Measurements from ENCODE around the gene GUCY1A1. TPM values are rescaled to one million over a fixed set of nuclear protein-coding genes. Genes with fewer than 3 reads are reported as not detected.

Gene GUCY1A1
- total RNA-seq, 1 donor from 2014 or later: 3.7 TPM

- no peak for TF ChIP-seq CTCF (conservative IDR thresholded peaks at IDR 0.05; ENCODE audit: low read depth, low read length)
- no peak overlapping the region for H3K4me3 ChIP-seq (ENCODE audit: low read depth, low read length)
- peak; percentile 96 for DNase-seq (ENCODE audit: low read depth)
Measured at GRCh38 chr4:155745984-155746383, 79.3 kb downstream of the GUCY1A1 start.

- no peak for DNase-seq (ENCODE audit: low read depth)
- TF ChIP-seq CTCF (conservative IDR thresholded peaks at IDR 0.05; ENCODE audit: low read depth, low read length): no peak
- H3K4me3 ChIP-seq (ENCODE audit: low read depth, low read length): no peak overlapping the region
Measured at GRCh38 chr4:155748039-155748438, 81.4 kb downstream of the GUCY1A1 start.

GRCh38 chr4:155749041-155749440 lies 82.4 kb downstream of the GUCY1A1 start:
- no peak for DNase-seq (ENCODE audit: low read depth)
- H3K4me3 ChIP-seq (ENCODE audit: low read depth, low read length): no peak overlapping the region
- TF ChIP-seq CTCF (conservative IDR thresholded peaks at IDR 0.05; ENCODE audit: low read depth, low read length): no peak

- TF ChIP-seq CTCF (conservative IDR thresholded peaks at IDR 0.05; ENCODE audit: low read depth, low read length): no peak
- H3K4me3 ChIP-seq (ENCODE audit: low read depth, low read length): no peak overlapping the region
- DNase-seq (ENCODE audit: low read depth): no peak
Measured at GRCh38 chr4:155751569-155751968, 84.9 kb downstream of the GUCY1A1 start.

- H3K4me3 ChIP-seq (ENCODE audit: low read depth, low read length): no peak overlapping the region
- no peak for TF ChIP-seq CTCF (conservative IDR thresholded peaks at IDR 0.05; ENCODE audit: low read depth, low read length)
- no peak for DNase-seq (ENCODE audit: low read depth)
Measured at GRCh38 chr4:155757745-155758265, 91.2 kb downstream of the GUCY1A1 start.

GRCh38 chr4:155758481-155759371 lies 92.1 kb downstream of the GUCY1A1 start, which contains the start of gene GUCY1B1:
GUCY1B1 (plus strand) TSS chr4:155759021; CDS start chr4:155759141, 120 bp downstream.
- TF ChIP-seq CTCF (conservative IDR thresholded peaks at IDR 0.05; ENCODE audit: low read depth, low read length): peak; percentile 36
- DNase-seq (ENCODE audit: low read depth): peak; percentile 67

More at GRCh38 chr4:155758481-155759371, 92.1 kb downstream of the GUCY1A1 start, which contains the start of gene GUCY1B1:
- H3K4me3 ChIP-seq (ENCODE audit: low read depth, low read length): peak within 1 kb of the TSS; percentile 87
